ENCODE data around the gene OCIAD2. TPM values are rescaled to one million over a fixed set of nuclear protein-coding genes. Genes with fewer than 3 reads are reported as not detected.

The OCIAD2 gene
- total RNA-seq, 1 experiment from 2014 or later = 82.7 TPM

DNA sequence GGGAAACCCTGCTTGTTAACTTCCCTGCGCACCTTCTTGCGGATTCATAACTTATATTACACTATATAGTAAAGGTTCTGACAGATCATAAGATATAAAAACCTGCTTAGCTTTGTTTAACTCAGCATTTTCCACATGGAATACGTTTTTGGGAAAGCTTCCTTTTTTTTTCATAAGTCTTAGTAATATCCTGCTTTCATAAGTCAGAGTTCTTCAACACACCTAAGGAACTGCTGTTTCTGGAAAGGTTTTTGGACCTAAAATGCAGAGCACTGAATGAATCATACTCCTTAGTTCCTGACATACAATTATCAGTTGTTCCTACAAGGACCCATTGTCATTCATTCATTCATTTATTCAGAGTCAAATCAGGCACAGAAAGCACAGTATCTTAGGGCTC is 32.3 kb upstream of the OCIAD2 start (continued):
- TF ChIP-seq FOXJ3 (CRISPR knock-in tag; IDR thresholded peaks at IDR 0.05; ENCODE audit: borderline replicate concordance) (no peak), GRHL2 (CRISPR knock-in tag; IDR thresholded peaks at IDR 0.05; ENCODE audit: insufficient replicate concordance, severe bottlenecking) (no peak), ZNF671 (CRISPR knock-in tag; IDR thresholded peaks at IDR 0.05) (no peak), NR3C1 (CRISPR knock-in tag; conservative IDR thresholded peaks at IDR 0.05; ENCODE audit: low read depth) (no peak), ZNF263 (CRISPR knock-in tag; IDR thresholded peaks at IDR 0.05; ENCODE audit: low read depth) (no peak), OVOL2 (CRISPR knock-in tag; IDR thresholded peaks at IDR 0.05; ENCODE audit: borderline replicate concordance) (no peak), IRF2 (CRISPR knock-in tag; IDR thresholded peaks at IDR 0.05; ENCODE audit: borderline replicate concordance, low read depth) (no peak)
- TF ChIP-seq, protein P1, sequence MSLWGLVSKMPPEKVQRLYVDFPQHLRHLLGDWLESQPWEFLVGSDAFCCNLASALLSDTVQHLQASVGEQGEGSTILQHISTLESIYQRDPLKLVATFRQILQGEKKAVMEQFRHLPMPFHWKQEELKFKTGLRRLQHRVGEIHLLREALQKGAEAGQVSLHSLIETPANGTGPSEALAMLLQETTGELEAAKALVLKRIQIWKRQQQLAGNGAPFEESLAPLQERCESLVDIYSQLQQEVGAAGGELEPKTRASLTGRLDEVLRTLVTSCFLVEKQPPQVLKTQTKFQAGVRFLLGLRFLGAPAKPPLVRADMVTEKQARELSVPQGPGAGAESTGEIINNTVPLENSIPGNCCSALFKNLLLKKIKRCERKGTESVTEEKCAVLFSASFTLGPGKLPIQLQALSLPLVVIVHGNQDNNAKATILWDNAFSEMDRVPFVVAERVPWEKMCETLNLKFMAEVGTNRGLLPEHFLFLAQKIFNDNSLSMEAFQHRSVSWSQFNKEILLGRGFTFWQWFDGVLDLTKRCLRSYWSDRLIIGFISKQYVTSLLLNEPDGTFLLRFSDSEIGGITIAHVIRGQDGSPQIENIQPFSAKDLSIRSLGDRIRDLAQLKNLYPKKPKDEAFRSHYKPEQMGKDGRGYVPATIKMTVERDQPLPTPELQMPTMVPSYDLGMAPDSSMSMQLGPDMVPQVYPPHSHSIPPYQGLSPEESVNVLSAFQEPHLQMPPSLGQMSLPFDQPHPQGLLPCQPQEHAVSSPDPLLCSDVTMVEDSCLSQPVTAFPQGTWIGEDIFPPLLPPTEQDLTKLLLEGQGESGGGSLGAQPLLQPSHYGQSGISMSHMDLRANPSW (CRISPR knock-in tag; conservative IDR thresholded peaks at IDR 0.05; ENCODE audit: low read depth) = no peak

DNA sequence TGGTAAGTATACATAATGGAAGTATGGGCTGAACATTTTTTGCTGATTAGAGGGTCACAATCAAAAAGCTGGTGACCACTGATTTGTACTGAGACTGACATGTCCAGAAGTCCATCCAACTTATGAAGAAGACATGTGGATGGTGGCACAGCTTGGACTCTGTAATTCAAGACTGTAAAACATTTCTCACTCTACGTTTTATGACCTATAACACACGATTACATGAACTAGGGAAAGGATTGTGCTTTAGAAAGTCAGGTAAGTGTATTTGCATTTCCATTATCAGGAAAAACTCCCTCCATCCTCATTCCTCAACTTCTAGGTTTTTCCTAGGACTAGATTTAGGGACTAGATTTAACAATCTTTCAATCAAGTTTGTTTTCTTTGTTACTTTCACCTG is 30.5 kb upstream of the OCIAD2 start:
- ATAC-seq (no peak), DNase-seq (ENCODE audit: low spot score) (no peak)
- no peak overlapping the region for H3K4me3 Mint-ChIP-seq
- H3K4me1 Mint-ChIP-seq = no peaks in the 10 kb centered on the region; the same call in 1 of the 2 replicates
- H3K36me3 Mint-ChIP-seq = peaks cover 4% of the 10 kb centered on the region
- peaks cover 16% of the 10 kb centered on the region for H3K9me3 Mint-ChIP-seq
- peaks cover 8% of the 10 kb centered on the region for H3K27me3 Mint-ChIP-seq (ENCODE audit: low read depth)
- TF ChIP-seq, protein P2, sequence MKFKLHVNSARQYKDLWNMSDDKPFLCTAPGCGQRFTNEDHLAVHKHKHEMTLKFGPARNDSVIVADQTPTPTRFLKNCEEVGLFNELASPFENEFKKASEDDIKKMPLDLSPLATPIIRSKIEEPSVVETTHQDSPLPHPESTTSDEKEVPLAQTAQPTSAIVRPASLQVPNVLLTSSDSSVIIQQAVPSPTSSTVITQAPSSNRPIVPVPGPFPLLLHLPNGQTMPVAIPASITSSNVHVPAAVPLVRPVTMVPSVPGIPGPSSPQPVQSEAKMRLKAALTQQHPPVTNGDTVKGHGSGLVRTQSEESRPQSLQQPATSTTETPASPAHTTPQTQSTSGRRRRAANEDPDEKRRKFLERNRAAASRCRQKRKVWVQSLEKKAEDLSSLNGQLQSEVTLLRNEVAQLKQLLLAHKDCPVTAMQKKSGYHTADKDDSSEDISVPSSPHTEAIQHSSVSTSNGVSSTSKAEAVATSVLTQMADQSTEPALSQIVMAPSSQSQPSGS (CRISPR knock-in tag; IDR thresholded peaks at IDR 0.05; ENCODE audit: borderline replicate concordance, low read depth) = no peak
- TF ChIP-seq, protein P3, sequence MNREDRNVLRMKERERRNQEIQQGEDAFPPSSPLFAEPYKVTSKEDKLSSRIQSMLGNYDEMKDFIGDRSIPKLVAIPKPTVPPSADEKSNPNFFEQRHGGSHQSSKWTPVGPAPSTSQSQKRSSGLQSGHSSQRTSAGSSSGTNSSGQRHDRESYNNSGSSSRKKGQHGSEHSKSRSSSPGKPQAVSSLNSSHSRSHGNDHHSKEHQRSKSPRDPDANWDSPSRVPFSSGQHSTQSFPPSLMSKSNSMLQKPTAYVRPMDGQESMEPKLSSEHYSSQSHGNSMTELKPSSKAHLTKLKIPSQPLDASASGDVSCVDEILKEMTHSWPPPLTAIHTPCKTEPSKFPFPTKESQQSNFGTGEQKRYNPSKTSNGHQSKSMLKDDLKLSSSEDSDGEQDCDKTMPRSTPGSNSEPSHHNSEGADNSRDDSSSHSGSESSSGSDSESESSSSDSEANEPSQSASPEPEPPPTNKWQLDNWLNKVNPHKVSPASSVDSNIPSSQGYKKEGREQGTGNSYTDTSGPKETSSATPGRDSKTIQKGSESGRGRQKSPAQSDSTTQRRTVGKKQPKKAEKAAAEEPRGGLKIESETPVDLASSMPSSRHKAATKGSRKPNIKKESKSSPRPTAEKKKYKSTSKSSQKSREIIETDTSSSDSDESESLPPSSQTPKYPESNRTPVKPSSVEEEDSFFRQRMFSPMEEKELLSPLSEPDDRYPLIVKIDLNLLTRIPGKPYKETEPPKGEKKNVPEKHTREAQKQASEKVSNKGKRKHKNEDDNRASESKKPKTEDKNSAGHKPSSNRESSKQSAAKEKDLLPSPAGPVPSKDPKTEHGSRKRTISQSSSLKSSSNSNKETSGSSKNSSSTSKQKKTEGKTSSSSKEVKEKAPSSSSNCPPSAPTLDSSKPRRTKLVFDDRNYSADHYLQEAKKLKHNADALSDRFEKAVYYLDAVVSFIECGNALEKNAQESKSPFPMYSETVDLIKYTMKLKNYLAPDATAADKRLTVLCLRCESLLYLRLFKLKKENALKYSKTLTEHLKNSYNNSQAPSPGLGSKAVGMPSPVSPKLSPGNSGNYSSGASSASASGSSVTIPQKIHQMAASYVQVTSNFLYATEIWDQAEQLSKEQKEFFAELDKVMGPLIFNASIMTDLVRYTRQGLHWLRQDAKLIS (CRISPR knock-in tag; IDR thresholded peaks at IDR 0.05; ENCODE audit: borderline replicate concordance) = no peak
- no peak for TF ChIP-seq RELA (CRISPR knock-in tag; IDR thresholded peaks at IDR 0.05; ENCODE audit: borderline replicate concordance)
- no peak for TF ChIP-seq ETV6 (CRISPR knock-in tag; IDR thresholded peaks at IDR 0.05)
- TF ChIP-seq, protein P4, sequence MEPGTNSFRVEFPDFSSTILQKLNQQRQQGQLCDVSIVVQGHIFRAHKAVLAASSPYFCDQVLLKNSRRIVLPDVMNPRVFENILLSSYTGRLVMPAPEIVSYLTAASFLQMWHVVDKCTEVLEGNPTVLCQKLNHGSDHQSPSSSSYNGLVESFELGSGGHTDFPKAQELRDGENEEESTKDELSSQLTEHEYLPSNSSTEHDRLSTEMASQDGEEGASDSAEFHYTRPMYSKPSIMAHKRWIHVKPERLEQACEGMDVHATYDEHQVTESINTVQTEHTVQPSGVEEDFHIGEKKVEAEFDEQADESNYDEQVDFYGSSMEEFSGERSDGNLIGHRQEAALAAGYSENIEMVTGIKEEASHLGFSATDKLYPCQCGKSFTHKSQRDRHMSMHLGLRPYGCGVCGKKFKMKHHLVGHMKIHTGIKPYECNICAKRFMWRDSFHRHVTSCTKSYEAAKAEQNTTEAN (CRISPR knock-in tag; IDR thresholded peaks at IDR 0.05) = no peak
- ChIA-PET POLR2A (no interaction called here), CTCF (no interaction called here)
- H3K27ac Mint-ChIP-seq = no peak overlapping the region

DNA sequence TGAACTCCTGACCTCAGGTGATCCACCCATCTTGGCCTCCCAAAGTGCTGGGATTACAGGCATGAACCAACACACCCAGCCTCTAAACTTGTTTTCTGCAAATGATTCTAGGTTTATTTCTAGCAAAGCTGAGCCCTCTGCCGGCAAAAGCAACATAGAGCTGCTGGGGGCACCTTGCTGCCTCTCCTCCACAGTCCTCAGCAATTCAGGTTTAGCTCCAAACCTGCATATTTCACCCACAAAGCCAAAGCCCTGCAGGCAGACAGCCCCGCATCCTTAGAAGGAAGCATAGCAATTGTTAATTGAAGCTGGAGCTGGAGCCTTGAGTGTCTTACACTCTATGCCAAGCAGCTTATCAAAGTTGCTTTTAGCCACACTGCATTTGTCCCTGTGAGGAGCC is 24.9 kb upstream of the OCIAD2 start:
- DNase-seq (ENCODE audit: low spot score) (no peak), ATAC-seq (no peak; the same call in 1 of the 2 replicates)
- no peaks in the 10 kb centered on the region for H3K4me1 Mint-ChIP-seq
- TF ChIP-seq TCF7 (CRISPR knock-in tag; IDR thresholded peaks at IDR 0.05; ENCODE audit: low read depth) (no peak), KAT7 (CRISPR knock-in tag; IDR thresholded peaks at IDR 0.05; ENCODE audit: borderline replicate concordance) (no peak), GRHL2 (CRISPR knock-in tag; IDR thresholded peaks at IDR 0.05; ENCODE audit: insufficient replicate concordance, severe bottlenecking) (no peak), ZNF138 (CRISPR knock-in tag; conservative IDR thresholded peaks at IDR 0.05) (no peak), CREB1 (CRISPR knock-in tag; IDR thresholded peaks at IDR 0.05) (no peak), ZBTB21 (CRISPR knock-in tag; IDR thresholded peaks at IDR 0.05; ENCODE audit: borderline replicate concordance) (no peak)
- TF ChIP-seq, protein P5, sequence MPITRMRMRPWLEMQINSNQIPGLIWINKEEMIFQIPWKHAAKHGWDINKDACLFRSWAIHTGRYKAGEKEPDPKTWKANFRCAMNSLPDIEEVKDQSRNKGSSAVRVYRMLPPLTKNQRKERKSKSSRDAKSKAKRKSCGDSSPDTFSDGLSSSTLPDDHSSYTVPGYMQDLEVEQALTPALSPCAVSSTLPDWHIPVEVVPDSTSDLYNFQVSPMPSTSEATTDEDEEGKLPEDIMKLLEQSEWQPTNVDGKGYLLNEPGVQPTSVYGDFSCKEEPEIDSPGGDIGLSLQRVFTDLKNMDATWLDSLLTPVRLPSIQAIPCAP (CRISPR knock-in tag; IDR thresholded peaks at IDR 0.05) = no peak
- TF ChIP-seq, protein P1 (CRISPR knock-in tag; conservative IDR thresholded peaks at IDR 0.05; ENCODE audit: low read depth) = no peak
- ChIA-PET CTCF (interaction anchor here (0.7 to 2.3 kb wide), 5 partner anchors 10 to 354 kb away, joined by 3 to 29 read pairs (median 4); partner anchors contain the start of gene OCIAD2), POLR2A (no interaction called here)
- H3K27ac Mint-ChIP-seq = no peak overlapping the region
- 0 out of 2 replicates have a peak, but pooled peaks cover 2% of the 10 kb centered on the region for H3K27me3 Mint-ChIP-seq (ENCODE audit: low read depth)
- no peak overlapping the region for H3K4me3 Mint-ChIP-seq
- no peaks in the 10 kb centered on the region for H3K36me3 Mint-ChIP-seq
- H3K9me3 Mint-ChIP-seq = peaks cover 14% of the 10 kb centered on the region
